NB4 (cell line): ENCODE results near the gene RELL1.

Experiments used
- CTCF ChIP-seq: IDR thresholded peaks from one replicate; pipeline ENCODE4 v1.5.1; 2012; ENCODE audit warnings: low read depth, low read length
- MAX ChIP-seq: IDR thresholded peaks from 2 replicates; pipeline ENCODE4 v1.6.1; 2011; ENCODE audit warnings: low read depth, low read length
- POLR2A ChIP-seq: IDR thresholded peaks from 2 replicates; pipeline ENCODE4 v1.6.1; 2011; ENCODE audit warnings: mild to moderate bottlenecking; ENCODE audit not compliant: insufficient read length; ENCODE audit errors: extremely low read depth

GRCh38 chr4:37715889-37716402, 29.8 kb upstream of the RELL1 start:
- TF ChIP-seq CTCF (no peak), POLR2A (no peak), MAX (no peak)
